NT2/D1 (cell line): ENCODE measurements around the gene GPR183.

Experiments used
- YY1 ChIP-seq: IDR thresholded peaks from 2 replicates; pipeline ENCODE4 v1.6.1; 2011; ENCODE audit not compliant: insufficient read length, insufficient read depth
- ZNF274 ChIP-seq: IDR thresholded peaks from 2 replicates; pipeline ENCODE4 v1.6.1; 2011; ENCODE audit warnings: mild to moderate bottlenecking, low read depth, low read length

- TF ChIP-seq ZNF274 (no peak), YY1 (no peak)
Measured at GRCh38 chr13:99271249-99271648, 36.0 kb downstream of the GPR183 start.
